NT2/D1 (cell line): ENCODE results near the gene RPS6KC1.

ENCODE experiments used
- YY1 ChIP-seq: IDR thresholded peaks from 2 replicates; pipeline ENCODE4 v1.6.1; 2011; ENCODE audit not compliant: insufficient read length, insufficient read depth
- ZNF274 ChIP-seq: IDR thresholded peaks from 2 replicates; pipeline ENCODE4 v1.6.1; 2011; ENCODE audit warnings: mild to moderate bottlenecking, low read depth, low read length

DNA sequence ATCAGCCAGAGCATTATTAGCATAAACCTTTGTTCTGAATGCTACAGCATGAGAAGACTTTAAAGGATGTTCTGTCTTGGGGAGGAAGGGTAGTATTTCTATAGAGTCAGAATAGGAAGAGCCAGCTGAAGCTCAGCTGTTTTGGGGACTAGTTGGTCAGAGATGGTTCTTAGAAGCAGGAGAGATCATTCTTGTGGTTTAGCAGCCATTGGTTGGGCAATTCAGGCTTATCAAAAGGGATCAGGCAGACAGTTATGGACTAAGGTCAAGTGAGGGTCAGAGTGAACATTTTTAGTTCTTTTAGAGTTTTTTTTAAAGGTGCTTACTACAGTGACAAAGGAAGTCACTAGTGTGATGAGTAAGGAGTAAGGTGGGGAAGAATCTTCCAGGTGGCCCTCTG, 245.5 kb downstream of the RPS6KC1 start:
- TF ChIP-seq ZNF274 (no peak), YY1 (no peak)
